Measurements from ENCODE around the gene SND1.
"Not testable (repeated sequence)": the region's sequence is repeated elsewhere in the genome, so short reads cannot be mapped to it uniquely, and the experiment has no call there.

Gene SND1

GRCh38 chr7:127835679-127836078 lies 183.7 kb downstream of the SND1 start:
- DNase-seq (ENCODE audit: low spot score) = no peak

- DNase-seq (ENCODE audit: low spot score) = not testable (repeated sequence)
These were observed 185.9 kb downstream of the SND1 start for GRCh38 chr7:127837816-127838410.

DNA sequence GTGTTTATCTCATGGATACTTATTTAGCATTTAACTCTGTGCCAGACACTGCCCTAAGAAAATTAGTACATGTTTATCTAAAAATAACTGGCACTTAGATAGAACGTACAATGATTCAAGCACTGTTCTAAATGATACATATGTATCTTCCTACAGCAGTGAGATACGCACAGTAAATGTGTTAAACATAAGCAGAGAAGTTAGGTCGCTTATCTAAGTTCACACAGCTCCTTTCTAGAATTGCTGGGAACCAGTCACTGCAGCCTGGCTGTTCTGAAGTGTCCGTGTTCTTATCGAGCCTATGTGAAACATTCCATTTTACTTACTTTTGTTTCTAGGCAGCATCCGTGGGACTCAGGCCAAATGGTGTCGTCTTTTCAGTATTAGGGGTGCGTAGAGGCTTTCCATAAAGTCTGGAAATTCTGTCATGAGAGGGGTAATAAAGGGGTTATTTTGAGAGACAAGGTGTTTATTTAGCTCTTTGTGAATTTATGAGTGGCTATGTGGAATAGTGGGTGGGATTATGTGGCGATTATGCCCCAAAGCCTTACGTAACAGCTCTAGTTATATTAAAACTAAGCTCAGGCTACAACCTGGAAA lies 186.9 kb downstream of the SND1 start:
- no peak for DNase-seq (ENCODE audit: low spot score)

- no peak for DNase-seq (ENCODE audit: low spot score)
These were observed 188.4 kb downstream of the SND1 start for GRCh38 chr7:127840226-127840951.

- no peak for DNase-seq (ENCODE audit: low spot score)
These were observed 192.2 kb downstream of the SND1 start for GRCh38 chr7:127844165-127844564.

GRCh38 chr7:127844707-127845331 lies 192.8 kb downstream of the SND1 start:
- no peak for DNase-seq (ENCODE audit: low spot score)

DNA sequence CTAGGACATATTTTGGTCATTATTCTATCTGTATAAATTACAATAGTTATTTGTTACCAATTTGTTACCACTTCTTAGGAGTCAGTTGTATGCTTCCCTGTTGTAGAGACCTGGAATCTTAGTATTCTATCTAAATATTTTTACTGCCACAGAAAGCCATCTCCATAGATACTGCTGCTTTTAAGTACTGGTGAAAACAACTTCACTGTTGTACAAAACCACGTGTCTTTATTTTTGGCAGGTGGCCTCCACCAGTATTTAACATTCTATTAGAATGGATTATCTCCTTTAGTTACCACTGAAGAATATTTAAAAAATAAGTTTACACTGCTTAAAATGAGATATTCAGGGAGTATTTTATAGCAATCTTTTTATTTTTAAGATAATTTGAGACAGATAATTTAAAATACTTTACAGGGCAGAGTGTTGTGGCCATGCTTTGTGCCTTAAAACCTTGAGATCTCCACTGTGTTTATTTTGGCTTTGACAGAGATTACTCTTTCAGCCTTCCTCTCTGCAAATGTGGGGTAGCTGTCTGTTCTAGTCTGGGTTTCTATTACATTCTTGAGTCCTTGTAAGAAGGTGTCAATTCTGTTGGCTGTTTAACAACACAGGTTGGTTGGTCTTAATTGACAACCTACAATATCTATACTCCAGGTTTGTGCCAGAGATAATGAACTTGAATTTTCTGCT lies 193.7 kb downstream of the SND1 start:
- DNase-seq (ENCODE audit: low spot score) = no peak

DNA sequence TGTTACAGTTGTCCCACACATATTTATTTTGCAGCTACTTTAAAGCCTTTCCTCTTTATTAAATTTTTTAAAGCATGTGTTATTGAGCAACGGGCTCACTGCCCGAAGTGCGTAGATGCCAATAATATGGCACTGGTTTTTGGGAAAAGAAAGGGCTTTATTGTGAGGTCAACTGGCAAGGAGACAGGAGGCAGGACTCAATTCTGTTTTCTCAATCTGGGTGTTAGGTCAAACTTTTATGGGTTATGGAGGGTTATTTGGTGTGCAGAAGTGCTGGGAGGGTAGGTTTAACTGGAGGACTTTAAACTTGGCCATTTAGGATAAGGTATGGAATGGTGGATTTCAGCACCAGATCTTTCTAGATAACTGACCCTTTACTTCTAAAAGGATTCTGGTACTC lies 195.6 kb downstream of the SND1 start:
- no peak for DNase-seq (ENCODE audit: low spot score)

DNA sequence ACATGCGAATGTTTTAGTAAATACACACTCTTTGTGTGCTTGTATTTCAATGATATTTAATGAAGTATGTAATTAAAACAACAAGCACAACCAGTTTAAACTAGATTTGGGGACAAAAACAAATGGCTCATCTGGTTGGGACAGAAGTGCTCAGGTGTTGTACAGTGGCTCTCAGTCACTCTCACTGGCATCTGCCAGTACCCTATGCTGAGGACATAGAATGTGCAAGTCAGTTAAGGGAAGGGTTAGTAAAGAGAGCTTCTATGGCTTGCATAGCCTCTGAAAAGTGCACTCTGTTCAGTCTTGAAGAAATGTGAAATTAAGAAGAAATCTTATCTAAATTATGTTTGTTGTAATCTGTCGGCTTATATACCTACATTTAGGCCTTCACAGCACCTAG lies 196.2 kb downstream of the SND1 start:
- DNase-seq (ENCODE audit: low spot score) = no peak

DNA sequence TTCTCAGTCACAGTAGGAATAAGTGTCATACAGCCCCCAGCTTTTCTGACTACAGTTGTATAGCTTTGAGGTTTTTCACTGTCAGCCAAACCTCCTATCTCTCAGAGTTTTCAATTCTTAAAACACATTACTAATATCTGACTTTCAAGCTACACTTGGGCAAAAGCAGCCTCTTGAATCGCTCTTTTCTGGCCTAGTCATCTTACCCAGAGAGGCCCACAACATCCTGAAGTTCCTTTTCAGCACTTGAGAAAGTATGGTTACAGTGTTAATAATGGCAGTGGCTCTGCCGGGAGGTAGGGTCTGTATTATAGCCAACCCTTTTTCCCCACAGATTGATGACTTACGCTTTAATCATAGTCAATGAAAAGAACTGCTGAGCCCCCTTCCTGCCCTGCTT lies 198.2 kb downstream of the SND1 start:
- DNase-seq (ENCODE audit: low spot score) = no peak

DNA sequence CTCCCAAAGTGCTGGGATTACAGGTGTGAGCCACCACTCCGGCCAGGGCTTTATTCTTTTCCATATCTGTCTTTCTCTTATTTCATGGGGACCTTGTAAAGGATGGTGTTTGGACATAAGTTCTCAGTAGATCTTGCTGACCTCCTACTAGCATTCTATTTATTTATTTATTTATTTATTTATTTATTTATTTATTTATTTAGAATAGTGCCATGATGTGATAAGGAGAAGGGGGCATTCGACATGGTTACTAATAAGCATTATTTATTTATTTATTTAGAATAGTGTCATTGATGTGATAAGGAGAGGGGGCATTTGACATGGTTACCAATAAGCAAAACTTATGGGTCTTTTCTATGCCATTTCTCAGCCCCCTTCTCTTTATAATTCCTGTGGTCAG lies 202.4 kb downstream of the SND1 start:
- DNase-seq (ENCODE audit: low spot score) = no peak

DNA sequence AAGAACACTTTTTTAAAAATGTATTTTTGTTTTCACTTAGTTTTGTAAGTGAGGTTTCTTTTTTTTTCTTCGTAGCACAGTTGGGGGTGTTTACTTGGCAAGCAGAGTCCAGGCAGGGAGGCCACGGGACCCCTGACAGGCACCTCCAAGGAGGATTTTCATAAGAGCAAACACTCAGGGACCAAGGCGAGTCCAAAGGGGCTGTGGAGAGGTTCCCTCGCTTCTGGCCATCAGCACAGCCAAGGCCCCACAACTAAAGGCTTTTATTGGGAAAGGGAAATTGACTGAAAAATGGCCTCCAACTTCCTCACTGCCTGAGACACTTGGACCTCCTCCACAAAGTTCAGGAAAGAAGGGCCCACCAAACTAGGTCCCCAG lies 205.5 kb downstream of the SND1 start:
- no peak for DNase-seq (ENCODE audit: low spot score)

DNA sequence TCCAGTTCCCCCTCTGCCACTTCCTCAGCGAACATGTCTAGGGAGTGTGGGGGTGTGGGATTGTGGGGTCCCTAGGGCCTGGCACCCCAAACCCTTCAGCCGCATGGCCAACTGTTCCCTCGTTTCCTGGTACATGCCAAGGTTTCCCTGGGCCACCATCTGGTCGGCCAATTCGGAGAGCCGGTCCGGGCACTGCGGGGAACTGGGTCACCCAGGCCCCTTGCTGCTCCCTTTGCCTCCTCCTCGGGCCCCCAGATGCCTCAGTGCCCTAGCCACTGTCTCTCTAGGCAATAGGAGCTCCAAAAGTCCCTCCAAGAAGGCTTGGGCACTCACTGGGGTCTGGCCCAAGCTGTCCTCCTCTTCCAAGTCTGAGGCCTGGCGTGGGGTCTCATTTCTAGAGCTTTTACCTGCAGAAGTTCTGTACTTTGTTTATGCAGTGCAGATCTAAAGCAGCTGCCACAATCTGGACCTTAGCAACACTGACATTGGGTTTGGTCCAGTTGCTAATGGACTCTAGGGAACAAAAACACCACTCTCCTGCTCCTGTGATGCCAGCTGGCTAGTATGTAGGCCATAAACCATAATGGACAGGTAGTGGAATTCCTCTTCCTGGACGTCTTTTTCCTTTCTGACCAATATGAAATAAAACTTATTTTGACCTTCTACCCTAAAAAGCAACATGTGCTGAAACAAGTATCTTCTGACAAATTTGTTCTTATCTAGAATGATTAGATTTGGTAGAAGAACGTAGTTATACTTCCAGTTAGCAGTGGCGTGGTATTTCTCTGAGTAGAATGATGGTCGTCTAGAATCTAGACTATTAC lies 206.3 kb downstream of the SND1 start:
- DNase-seq (ENCODE audit: low spot score) = no peak

DNA sequence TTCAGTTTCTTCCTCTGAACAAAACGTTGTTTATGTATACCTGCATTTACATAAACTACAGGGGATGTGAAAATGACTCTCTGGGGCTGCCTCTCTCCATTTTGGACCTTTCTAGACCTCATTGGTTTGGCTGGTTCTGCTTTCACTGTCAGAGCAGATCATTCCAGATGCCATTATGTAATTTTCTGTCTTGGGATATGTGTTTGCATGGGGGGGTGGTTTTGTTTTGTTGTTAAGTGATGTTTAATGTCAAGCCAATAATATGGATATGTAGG lies 206.9 kb downstream of the SND1 start:
- no peak for DNase-seq (ENCODE audit: low spot score)

GRCh38 chr7:127859330-127859729 lies 207.3 kb downstream of the SND1 start:
- no peak for DNase-seq (ENCODE audit: low spot score)

- no peak for DNase-seq (ENCODE audit: low spot score)
These were observed 210.5 kb downstream of the SND1 start for GRCh38 chr7:127862525-127862924.

DNA sequence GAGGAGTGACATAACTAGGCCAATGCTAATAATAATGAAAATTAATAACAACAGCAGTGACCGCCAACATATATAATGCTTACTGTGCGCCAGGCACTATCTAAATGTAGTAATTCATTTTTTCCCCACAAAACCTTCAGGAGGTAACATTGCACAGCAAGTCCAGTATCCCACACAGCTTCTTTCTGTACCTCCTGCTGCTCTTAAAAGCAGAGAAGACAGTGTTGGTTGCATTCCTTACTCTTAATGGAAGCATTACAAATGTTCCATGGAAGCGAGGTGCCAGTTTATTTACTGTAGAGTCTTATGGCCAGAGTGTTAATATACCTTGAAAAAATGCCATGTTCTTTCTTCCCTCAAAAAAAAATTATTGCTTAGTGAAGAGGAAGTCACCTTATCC lies 211.1 kb downstream of the SND1 start:
- DNase-seq (ENCODE audit: low spot score) = no peak

DNA sequence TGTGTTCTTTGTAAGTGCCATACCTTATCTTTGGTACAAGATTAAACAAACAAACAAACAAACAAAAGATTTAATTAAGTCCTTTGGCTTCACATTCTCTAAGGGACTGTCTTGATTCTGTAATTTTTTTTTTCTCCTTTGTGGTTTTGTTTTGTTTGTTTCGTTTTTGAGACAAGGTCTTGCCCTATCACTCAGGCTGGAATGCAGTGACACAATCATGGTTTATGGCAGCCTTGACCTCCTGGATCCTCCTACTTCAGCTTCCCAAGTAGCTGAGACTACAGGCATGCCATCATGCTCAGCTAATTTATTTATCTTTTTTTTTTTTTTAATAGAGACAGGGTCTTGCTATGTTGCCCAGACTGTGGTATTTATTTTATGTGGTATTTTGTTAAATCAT lies 213.5 kb downstream of the SND1 start:
- no peak for DNase-seq (ENCODE audit: low spot score)

GRCh38 chr7:127870231-127870907 lies 218.4 kb downstream of the SND1 start:
- DNase-seq (ENCODE audit: low spot score) = no peak

GRCh38 chr7:127871226-127871625 lies 219.2 kb downstream of the SND1 start:
- DNase-seq (ENCODE audit: low spot score) = no peak

DNA sequence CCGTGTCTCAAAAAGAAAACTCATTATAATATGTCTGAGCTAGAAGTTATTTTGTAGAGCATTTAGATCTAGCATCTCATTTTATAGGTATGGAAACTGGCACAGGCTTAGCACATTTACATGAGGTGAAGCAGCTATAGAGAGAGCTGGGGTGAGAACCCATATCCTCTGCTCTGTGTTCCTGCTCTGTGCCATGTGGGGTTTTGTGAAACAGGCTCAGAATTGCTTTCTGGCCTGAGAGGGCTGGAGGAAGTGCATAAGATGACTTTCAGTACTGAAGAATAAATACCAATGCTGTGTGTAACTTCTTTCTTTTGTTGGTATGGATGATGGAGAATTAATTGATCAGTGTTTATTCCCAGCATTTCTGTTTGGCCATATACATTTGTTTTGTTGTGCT lies 220.1 kb downstream of the SND1 start:
- DNase-seq (ENCODE audit: low spot score) = no peak
